Uterus (tissue), 2 donors: ENCODE measurements around the gene RIMOC1.

ENCODE experiments used
- CTCF ChIP-seq, 4 experiments: fragments of 200-600 bp in 2 of 4; fragments of 450-650 bp in 2 of 4; sonication (generic) in 2 of 4; IDR thresholded peaks; one replicate each; pipeline ENCODE4 v1.5.1; 2016 to 2019; ENCODE audit warnings: antibody characterized with exemption in 4 of 4, mild to moderate bottlenecking in 2 of 4, moderate library complexity in 1 of 4
- POLR2A ChIP-seq, 2 donors: fragments of 450-650 bp; IDR thresholded peaks; one replicate each; pipeline ENCODE4 v1.6.1; 2016; ENCODE audit warnings: antibody characterized with exemption in 2 of 2, mild to moderate bottlenecking in 1 of 2, moderate library complexity in 1 of 2

- TF ChIP-seq CTCF (IDR thresholded peaks at IDR 0.05) (no peak), POLR2A (IDR thresholded peaks at IDR 0.05) (no peak)
Observed at GRCh38 chr5:41871852-41872251, 32.3 kb upstream of the RIMOC1 start.
